Ovary (tissue), 9 donors: ENCODE results near the gene RNF217. TPM values are rescaled to one million over a fixed set of nuclear protein-coding genes. Genes with fewer than 3 reads are reported as not detected.

Experiments
- DNase-seq, 5 donors: peaks; one replicate each; pipeline ENCODE4 v3.0.0-alpha.2; 2019 to 2020
- H3K27ac ChIP-seq, 2 donors: fragments of 200-600 bp; one replicate each; pipeline versions ENCODE4 v1.5.1 to v1.8.0; 2019 to 2022
- H3K27me3 ChIP-seq: fragments of 200-600 bp; one replicate; pipeline ENCODE4 v1.8.0; 2022
- H3K36me3 ChIP-seq: fragments of 200-600 bp; sonication (generic); one replicate; pipeline ENCODE4 v1.5.1; 2019
- H3K4me1 ChIP-seq: one replicate; pipeline ENCODE4 v1.8.1; 2013; ENCODE audit warnings: mild to moderate bottlenecking, moderate library complexity; ENCODE audit not compliant: insufficient read depth
- H3K4me3 ChIP-seq: fragments of 200-600 bp; sonication (generic); one replicate; pipeline ENCODE4 v1.5.1; 2017
- H3K9me3 ChIP-seq, 2 donors: fragments of 200-600 bp in 1 of 2; sonication (generic) in 1 of 2; one replicate each; pipeline versions ENCODE4 v1.5.1 to v1.8.1; 2013 to 2019; ENCODE audit warnings: mild to moderate bottlenecking in 1 of 2, moderate library complexity in 1 of 2
- EP300 ChIP-seq: sonication (generic); formaldehyde crosslinking; IDR thresholded peaks from one replicate; pipeline ENCODE4 v1.6.1; 2017; ENCODE audit warnings: antibody characterized with exemption
- POLR2A ChIP-seq: fragments of 450-650 bp; IDR thresholded peaks from one replicate; pipeline ENCODE4 v1.6.1; 2017; ENCODE audit warnings: antibody characterized with exemption, mild to moderate bottlenecking, moderate library complexity
- WGBS, 3 donors: extraction: QIAGEN DNeasy Blood & Tissue Kit in 1 of 3; methylation state at CpG; one replicate each; pipeline versions ENCODE4 v1.1.5 to v1.1.7; 2013 to 2017; 5-methylcytosine and 5-hydroxymethylcytosine counted together
- intact Hi-C, 4 donors: fragments of 100-400 bp; cut with DNase I; formaldehyde crosslinking; loops; one replicate each; pipeline versions ENCODE4 v1.11.0 to v1.15.1; 2022 to 2023
- polyA plus RNA-seq, 2 donors: library from polyadenylated mRNA; stranded (reverse); fragments of 200-250 nt in 1 of 2; fragments of 350-450 nt in 1 of 2; fragmentation: Illumina TruSeq in 1 of 2; extraction: RNeasy Lipid Tissue Mini Kit (QIAGEN cat#74804) in 1 of 2; gene quantifications; one replicate each; pipeline ENCODE4 v1.2.3, GENCODE V29; 2013 to 2014
- total RNA-seq, 7 donors: library from RNA; depleted of rRNA in 2 of 7; stranded (reverse); fragments of >200 nt in 2 of 7; fragmentation: NEBNext Ultra II Directional in 3 of 7; extraction: Animal tissue kit (Norgen Biotek cat#: 25700) in 3 of 7; gene quantifications; one replicate each; pipeline versions ENCODE4 v1.1.0 to v1.2.4, GENCODE V29; 2016 to 2023
- TF ChIP-seq, protein P1 (sequence below), 3 donors: fragments of 450-650 bp in 2 of 3; fragments of 200-600 bp in 1 of 3; IDR thresholded peaks; one replicate each; pipeline versions ENCODE4 v1.5.1 to v1.8.0; 2016 to 2022; ENCODE audit warnings: antibody characterized with exemption in 3 of 3, mild to moderate bottlenecking in 1 of 3
- donor health status: DM: no; HTN: no; CAD: no; lungs with moderate emphysema.
- donor health status: DM: no; HTN: no; CAD: no.
- donor health status: Bipolar disorder and iron deficiency.
- donor health status: DM: yes; HTN: yes; CAD: no.
- donor health status: DM: no; HTN: no; CAD: no.
- donor health status: DM: yes; HTN: yes; CAD: no.

RNF217 gene
- total and polyA plus RNA-seq, 9 donors = 5.8 to 40.4 (median 33.6) TPM

DNA sequence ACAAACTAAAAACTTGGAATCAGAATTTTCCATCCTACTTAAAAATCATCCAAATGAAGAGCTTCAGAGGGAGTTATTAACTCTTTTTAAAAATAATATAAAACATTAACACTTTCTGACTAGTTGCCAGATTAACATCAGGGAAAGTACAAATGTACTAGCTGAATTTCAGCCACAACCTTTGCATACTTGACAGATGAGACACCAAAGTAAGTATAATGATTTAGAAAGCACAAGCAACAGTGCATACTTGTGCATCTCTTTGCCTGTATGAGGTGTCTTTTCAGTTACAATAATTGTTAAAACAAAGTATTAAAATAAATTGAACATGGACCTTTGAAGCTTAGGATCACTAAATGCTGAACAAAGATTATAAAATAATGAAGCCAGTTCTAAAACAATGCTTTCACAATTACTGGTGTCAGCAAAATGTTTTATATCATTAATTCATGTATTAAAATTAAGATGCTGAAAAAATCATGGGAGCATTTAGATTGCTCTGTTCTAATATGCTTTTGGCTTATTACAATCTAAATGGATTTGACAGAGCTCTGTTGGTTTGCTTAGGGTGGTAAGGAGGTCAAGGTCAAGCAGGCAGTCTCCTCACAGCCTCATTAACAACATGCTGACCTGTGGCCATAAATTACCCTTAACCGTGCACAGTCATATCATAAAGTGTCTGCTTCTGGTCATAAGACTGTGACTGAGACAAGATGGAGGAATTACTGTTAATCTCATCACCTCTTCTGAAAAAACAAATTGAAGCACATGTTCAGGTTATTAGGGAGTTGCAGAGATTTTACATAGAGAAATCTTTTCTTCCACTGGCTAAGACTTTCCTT, 15.1 kb downstream of the RNF217 start:
- no peaks in the 10 kb centered on the region for H3K27me3 ChIP-seq
- no peak overlapping the region for H3K27ac ChIP-seq
- no peak for DNase-seq
- intact Hi-C loops = no loop called here
- 32 to 47% (median 39%) methylated on average over 1 of the region's 1 CpG for WGBS, 3 donors
- H3K36me3 ChIP-seq = no peaks in the 10 kb centered on the region
- H3K4me3 ChIP-seq = no peak overlapping the region
- TF ChIP-seq EP300 (no peak), POLR2A (no peak)
- TF ChIP-seq, protein P1, sequence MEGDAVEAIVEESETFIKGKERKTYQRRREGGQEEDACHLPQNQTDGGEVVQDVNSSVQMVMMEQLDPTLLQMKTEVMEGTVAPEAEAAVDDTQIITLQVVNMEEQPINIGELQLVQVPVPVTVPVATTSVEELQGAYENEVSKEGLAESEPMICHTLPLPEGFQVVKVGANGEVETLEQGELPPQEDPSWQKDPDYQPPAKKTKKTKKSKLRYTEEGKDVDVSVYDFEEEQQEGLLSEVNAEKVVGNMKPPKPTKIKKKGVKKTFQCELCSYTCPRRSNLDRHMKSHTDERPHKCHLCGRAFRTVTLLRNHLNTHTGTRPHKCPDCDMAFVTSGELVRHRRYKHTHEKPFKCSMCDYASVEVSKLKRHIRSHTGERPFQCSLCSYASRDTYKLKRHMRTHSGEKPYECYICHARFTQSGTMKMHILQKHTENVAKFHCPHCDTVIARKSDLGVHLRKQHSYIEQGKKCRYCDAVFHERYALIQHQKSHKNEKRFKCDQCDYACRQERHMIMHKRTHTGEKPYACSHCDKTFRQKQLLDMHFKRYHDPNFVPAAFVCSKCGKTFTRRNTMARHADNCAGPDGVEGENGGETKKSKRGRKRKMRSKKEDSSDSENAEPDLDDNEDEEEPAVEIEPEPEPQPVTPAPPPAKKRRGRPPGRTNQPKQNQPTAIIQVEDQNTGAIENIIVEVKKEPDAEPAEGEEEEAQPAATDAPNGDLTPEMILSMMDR (IDR thresholded peaks at IDR 0.05) = no peak
- H3K4me1 ChIP-seq = peaks cover 2% of the 10 kb centered on the region
- H3K9me3 ChIP-seq = peaks cover 0 to 10% of the 10 kb centered on the region in 2 donors

- Histone ChIP-seq H3K4me3 (no peak overlapping the region), H3K9me3 (peaks cover 0 to 10% of the 10 kb centered on the region in 2 donors), H3K27ac (no peak overlapping the region), H3K36me3 (no peaks in the 10 kb centered on the region), H3K4me1 (peaks cover 2% of the 10 kb centered on the region), H3K27me3 (no peaks in the 10 kb centered on the region)
- intact Hi-C loops = no loop called here
- no peak for DNase-seq
- TF ChIP-seq POLR2A (no peak), EP300 (no peak)
- TF ChIP-seq, protein P1 (IDR thresholded peaks at IDR 0.05) = no peak
- 96 to 97% (median 97%) methylated on average over 10 of the region's 10 CpGs for WGBS, 3 donors
Measured at GRCh38 chr6:124978451-124979293, 16.4 kb downstream of the RNF217 start.

DNA sequence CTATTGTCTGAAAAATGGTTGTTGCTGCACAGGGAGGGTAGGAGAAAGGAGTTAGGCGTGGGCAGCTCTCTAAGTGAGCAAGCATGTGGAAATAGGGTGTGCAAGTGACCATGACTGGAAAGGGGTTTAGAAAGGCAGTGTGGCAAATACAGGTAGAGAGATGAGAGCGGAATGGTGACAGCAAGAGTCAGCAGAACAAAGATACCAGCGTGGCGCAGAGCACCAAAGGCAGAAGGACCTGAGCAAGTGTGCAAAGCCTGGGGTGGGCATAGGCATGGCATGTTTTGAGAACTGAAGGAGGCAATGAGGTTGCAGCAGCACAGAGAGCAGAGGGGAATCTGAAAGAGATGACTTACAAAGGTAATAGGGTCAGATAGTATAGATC, 17.0 kb downstream of the RNF217 start:
- peaks cover 0 to 10% of the 10 kb centered on the region in 2 donors for H3K9me3 ChIP-seq
- H3K27me3 ChIP-seq = no peaks in the 10 kb centered on the region
- peaks cover 2% of the 10 kb centered on the region for H3K4me1 ChIP-seq
- DNase-seq = no peak
- no peak overlapping the region for H3K4me3 ChIP-seq
- no peaks in the 10 kb centered on the region for H3K36me3 ChIP-seq
- intact Hi-C loops = no loop called here
- H3K27ac ChIP-seq = no peak overlapping the region
- 98 to 100% (median 99%) methylated on average over 4 of the region's 4 CpGs for WGBS, 3 donors
- TF ChIP-seq POLR2A = no peak

DNA sequence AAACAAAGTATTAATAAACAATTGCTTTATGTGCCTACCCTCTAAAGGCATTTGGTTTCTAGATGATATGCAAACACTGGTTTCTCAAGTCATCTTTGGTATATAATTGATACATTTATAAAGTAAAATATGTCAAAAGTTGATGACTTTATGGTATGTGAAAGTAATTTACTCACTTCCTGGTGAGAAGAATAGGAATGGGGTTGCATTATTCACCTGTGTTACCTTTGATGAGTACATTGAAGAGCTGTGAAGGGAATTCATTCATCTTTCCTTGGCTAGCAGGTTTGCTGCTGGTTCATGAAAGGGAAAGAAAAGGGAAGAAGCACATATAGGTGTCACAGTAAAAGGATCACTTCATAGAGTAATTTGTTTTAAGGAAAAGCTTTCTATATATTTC, 20.4 kb downstream of the RNF217 start:
- no peak overlapping the region for H3K27ac ChIP-seq
- DNase-seq = no peak
- no peaks in the 10 kb centered on the region for H3K36me3 ChIP-seq
- no peak overlapping the region for H3K4me3 ChIP-seq
- no peaks in the 10 kb centered on the region for H3K27me3 ChIP-seq
- H3K9me3 ChIP-seq = peaks cover 0 to 10% of the 10 kb centered on the region in 2 donors
- H3K4me1 ChIP-seq = no peaks in the 10 kb centered on the region
- no peak for TF ChIP-seq POLR2A
- TF ChIP-seq, protein P1 (IDR thresholded peaks at IDR 0.05) = no peak
- TF ChIP-seq EP300 = no peak
- intact Hi-C loops = no loop called here
